Measurements from ENCODE around the gene CBX4.

CBX4 gene

GRCh38 chr17:79842656-79843473 lies 3.6 kb upstream of the CBX4 start:
- Histone ChIP-seq H3K27me3 (ENCODE audit: control insufficient read depth, insufficient read depth, low read length) (peaks cover 3% of the 10 kb centered on the region), H2AFZ (peak overlapping the region; percentile 89), H3K79me2 (no peaks in the 10 kb centered on the region), H3K4me3 (ENCODE audit: low read depth, low read length) (peak overlapping the region; percentile 76), H3K27ac (no peak overlapping the region), H3K9me3 (ENCODE audit: control insufficient read depth, low read length) (no peaks in the 10 kb centered on the region), H3K4me1 (peaks cover 4% of the 10 kb centered on the region), H3K36me3 (ENCODE audit: control insufficient read depth, insufficient read depth, low read length) (no peaks in the 10 kb centered on the region), H3K9ac (no peak overlapping the region), H3K4me2 (ENCODE audit: low read length) (peak overlapping the region; percentile 99)
- no peak for TF ChIP-seq CTCF (IDR thresholded peaks at IDR 0.05)

GRCh38 chr17:79842136-79842655 lies 3.0 kb upstream of the CBX4 start:
- Histone ChIP-seq H3K27me3 (ENCODE audit: control insufficient read depth, insufficient read depth, low read length) (peaks cover 3% of the 10 kb centered on the region), H3K4me3 (ENCODE audit: low read depth, low read length) (no peak overlapping the region), H3K36me3 (ENCODE audit: control insufficient read depth, insufficient read depth, low read length) (no peaks in the 10 kb centered on the region), H2AFZ (no peak overlapping the region), H3K9me3 (ENCODE audit: control insufficient read depth, low read length) (no peaks in the 10 kb centered on the region), H3K79me2 (no peaks in the 10 kb centered on the region), H3K27ac (no peak overlapping the region), H3K4me1 (peaks cover 4% of the 10 kb centered on the region), H3K4me2 (ENCODE audit: low read length) (peak overlapping the region; percentile 99), H3K9ac (no peak overlapping the region)
- TF ChIP-seq CTCF (IDR thresholded peaks at IDR 0.05), result no peak

- peaks cover 4% of the 10 kb centered on the region for H3K4me1 ChIP-seq
- no peak overlapping the region for H3K9ac ChIP-seq
- H3K27ac ChIP-seq, result no peak overlapping the region
- no peak for TF ChIP-seq CTCF (IDR thresholded peaks at IDR 0.05)
- H3K36me3 ChIP-seq (ENCODE audit: control insufficient read depth, insufficient read depth, low read length), result no peaks in the 10 kb centered on the region
- H3K4me2 ChIP-seq (ENCODE audit: low read length), result peak overlapping the region; percentile 90
- H3K9me3 ChIP-seq (ENCODE audit: control insufficient read depth, low read length), result no peaks in the 10 kb centered on the region
- no peak overlapping the region for H2AFZ ChIP-seq
- peak overlapping the region; percentile 67 for H3K4me3 ChIP-seq (ENCODE audit: low read depth, low read length)
- peaks cover 3% of the 10 kb centered on the region for H3K27me3 ChIP-seq (ENCODE audit: control insufficient read depth, insufficient read depth, low read length)
- peaks cover 6% of the 10 kb centered on the region for H3K79me2 ChIP-seq
Measured at GRCh38 chr17:79841369-79842135, 2.3 kb upstream of the CBX4 start.

GRCh38 chr17:79840989-79841286 lies 1.7 kb upstream of the CBX4 start:
- Histone ChIP-seq H3K9ac (no peak overlapping the region), H3K4me3 (ENCODE audit: low read depth, low read length) (peak overlapping the region; percentile 67), H3K79me2 (peaks cover 10% of the 10 kb centered on the region), H3K27me3 (ENCODE audit: control insufficient read depth, insufficient read depth, low read length) (peaks cover 3% of the 10 kb centered on the region), H3K4me2 (ENCODE audit: low read length) (peak overlapping the region; percentile 90), H2AFZ (no peak overlapping the region), H3K36me3 (ENCODE audit: control insufficient read depth, insufficient read depth, low read length) (no peaks in the 10 kb centered on the region), H3K9me3 (ENCODE audit: control insufficient read depth, low read length) (no peaks in the 10 kb centered on the region), H3K4me1 (peaks cover 4% of the 10 kb centered on the region), H3K27ac (no peak overlapping the region)
- TF ChIP-seq CTCF (IDR thresholded peaks at IDR 0.05), result no peak
